Activated naive CD8-positive, alpha-beta T cell treated with anti-CD3 and anti-CD28 coated beads for 36 hours (primary cell): ENCODE data around the gene BAIAP2L1. TPM values are rescaled to one million over a fixed set of nuclear protein-coding genes. Genes with fewer than 3 reads are reported as not detected.

Experiments used
- DNase-seq: peaks from one replicate; pipeline ENCODE4 v3.0.0; 2021
- H3K27ac Mint-ChIP-seq: one replicate; pipeline ENCODE4 v1.8.0; 2022; ENCODE audit warnings: mild to moderate bottlenecking, moderate library complexity, mixed read lengths
- H3K27me3 Mint-ChIP-seq: one replicate; pipeline ENCODE4 v1.8.0; 2022; ENCODE audit warnings: mild to moderate bottlenecking, mixed read lengths
- H3K36me3 Mint-ChIP-seq: one replicate; pipeline ENCODE4 v1.8.0; 2021; ENCODE audit warnings: mild to moderate bottlenecking, mixed read lengths
- H3K4me1 Mint-ChIP-seq: one replicate; pipeline ENCODE4 v1.8.0; 2021; ENCODE audit warnings: mixed read lengths
- H3K4me3 Mint-ChIP-seq: one replicate; pipeline ENCODE4 v1.8.0; 2022; ENCODE audit warnings: mild to moderate bottlenecking, moderate library complexity, mixed read lengths
- H3K9me3 Mint-ChIP-seq: one replicate; pipeline ENCODE4 v1.8.0; 2022; ENCODE audit warnings: mixed read lengths
- total RNA-seq, 2 experiments: library from RNA; stranded (reverse); gene quantifications; one replicate each; pipeline ENCODE4 v1.2.3, GENCODE V29; 2021

Gene BAIAP2L1
- total RNA-seq, 2 experiments from 2014 or later = 2.3 TPM

- Mint-ChIP-seq H3K27me3 (no peaks in the 10 kb centered on the region), H3K4me3 (no peak overlapping the region), H3K27ac (no peak overlapping the region), H3K4me1 (peaks cover 22% of the 10 kb centered on the region), H3K36me3 (peaks cover 7% of the 10 kb centered on the region), H3K9me3 (no peaks in the 10 kb centered on the region)
- DNase-seq = no peak
Observed at GRCh38 chr7:98287486-98287959, 113.4 kb downstream of the BAIAP2L1 start.

- no peak for DNase-seq
- Mint-ChIP-seq H3K27me3 (no peaks in the 10 kb centered on the region), H3K4me3 (no peak overlapping the region), H3K9me3 (no peaks in the 10 kb centered on the region), H3K36me3 (peaks cover 5% of the 10 kb centered on the region), H3K27ac (no peak overlapping the region), H3K4me1 (peaks cover 26% of the 10 kb centered on the region)
Observed at GRCh38 chr7:98286701-98287485, 114.0 kb downstream of the BAIAP2L1 start.

- no peak for DNase-seq
- H3K36me3 Mint-ChIP-seq = peaks cover 5% of the 10 kb centered on the region
- peaks cover 26% of the 10 kb centered on the region for H3K4me1 Mint-ChIP-seq
- no peaks in the 10 kb centered on the region for H3K27me3 Mint-ChIP-seq
- H3K9me3 Mint-ChIP-seq = no peaks in the 10 kb centered on the region
- H3K27ac Mint-ChIP-seq = no peak overlapping the region
- no peak overlapping the region for H3K4me3 Mint-ChIP-seq
Observed at GRCh38 chr7:98286093-98286539, 114.8 kb downstream of the BAIAP2L1 start.

GRCh38 chr7:98285157-98286092 lies 115.5 kb downstream of the BAIAP2L1 start:
- peaks cover 29% of the 10 kb centered on the region for H3K4me1 Mint-ChIP-seq
- DNase-seq = no peak
- no peak overlapping the region for H3K4me3 Mint-ChIP-seq
- H3K36me3 Mint-ChIP-seq = peaks cover 5% of the 10 kb centered on the region
- no peak overlapping the region for H3K27ac Mint-ChIP-seq
- H3K9me3 Mint-ChIP-seq = no peaks in the 10 kb centered on the region
- H3K27me3 Mint-ChIP-seq = no peaks in the 10 kb centered on the region

- Mint-ChIP-seq H3K9me3 (no peaks in the 10 kb centered on the region), H3K36me3 (peaks cover 5% of the 10 kb centered on the region), H3K4me1 (peaks cover 29% of the 10 kb centered on the region), H3K27ac (peak overlapping the region; percentile 36), H3K4me3 (peak overlapping the region; percentile 37), H3K27me3 (no peaks in the 10 kb centered on the region)
- DNase-seq = no peak
Observed at GRCh38 chr7:98284335-98285036, 116.4 kb downstream of the BAIAP2L1 start.

- H3K27me3 Mint-ChIP-seq = no peaks in the 10 kb centered on the region
- DNase-seq = no peak
- no peak overlapping the region for H3K27ac Mint-ChIP-seq
- H3K9me3 Mint-ChIP-seq = no peaks in the 10 kb centered on the region
- peaks cover 29% of the 10 kb centered on the region for H3K4me1 Mint-ChIP-seq
- H3K4me3 Mint-ChIP-seq = no peak overlapping the region
- peaks cover 5% of the 10 kb centered on the region for H3K36me3 Mint-ChIP-seq
Observed at GRCh38 chr7:98283887-98284222, 117.0 kb downstream of the BAIAP2L1 start.

GRCh38 chr7:98283127-98283886 lies 117.6 kb downstream of the BAIAP2L1 start:
- Mint-ChIP-seq H3K4me3 (peak overlapping the region; percentile 84), H3K4me1 (peaks cover 29% of the 10 kb centered on the region), H3K9me3 (no peaks in the 10 kb centered on the region), H3K27me3 (no peaks in the 10 kb centered on the region), H3K36me3 (peaks cover 3% of the 10 kb centered on the region), H3K27ac (no peak overlapping the region)
- DNase-seq = no peak

- H3K4me3 Mint-ChIP-seq = peak overlapping the region; percentile 84
Observed at GRCh38 chr7:98282703-98283102, 118.2 kb downstream of the BAIAP2L1 start.

GRCh38 chr7:98281757-98282606 lies 118.9 kb downstream of the BAIAP2L1 start:
- Mint-ChIP-seq H3K4me1 (peaks cover 29% of the 10 kb centered on the region), H3K27ac (peak overlapping the region; percentile 85), H3K9me3 (no peaks in the 10 kb centered on the region), H3K4me3 (peak overlapping the region; percentile 84), H3K27me3 (no peaks in the 10 kb centered on the region), H3K36me3 (peaks cover 3% of the 10 kb centered on the region)
- DNase-seq = peak; percentile 36

More at GRCh38 chr7:98282703-98283102, 118.2 kb downstream of the BAIAP2L1 start:
- Mint-ChIP-seq H3K36me3 (peaks cover 3% of the 10 kb centered on the region), H3K27ac (peak overlapping the region; percentile 85), H3K4me1 (peaks cover 29% of the 10 kb centered on the region), H3K27me3 (no peaks in the 10 kb centered on the region), H3K9me3 (no peaks in the 10 kb centered on the region)
- no peak for DNase-seq

GRCh38 chr7:98280791-98281756 lies 119.8 kb downstream of the BAIAP2L1 start, which contains the start of gene BRI3:
TSS of gene BRI3 (plus strand) at chr7:98281686. CDS start at chr7:98281796, 110 bp downstream.
- H3K27me3 Mint-ChIP-seq = no peaks in the 10 kb centered on the region
- peak within 1 kb of the TSS; percentile 85 for H3K27ac Mint-ChIP-seq
- peaks cover 3% of the 10 kb centered on the region for H3K36me3 Mint-ChIP-seq
- DNase-seq = peak; percentile 87
- H3K9me3 Mint-ChIP-seq = no peaks in the 10 kb centered on the region
- peaks cover 29% of the 10 kb centered on the region for H3K4me1 Mint-ChIP-seq
- peak within 1 kb of the TSS; percentile 84 for H3K4me3 Mint-ChIP-seq

GRCh38 chr7:98280296-98280695 lies 120.6 kb downstream of the BAIAP2L1 start:
- Mint-ChIP-seq H3K4me3 (peak overlapping the region; percentile 81), H3K4me1 (peaks cover 29% of the 10 kb centered on the region), H3K27ac (no peak overlapping the region), H3K36me3 (peaks cover 3% of the 10 kb centered on the region), H3K9me3 (no peaks in the 10 kb centered on the region), H3K27me3 (no peaks in the 10 kb centered on the region)
- no peak for DNase-seq

- Mint-ChIP-seq H3K36me3 (no peaks in the 10 kb centered on the region), H3K9me3 (no peaks in the 10 kb centered on the region), H3K4me1 (peaks cover 19% of the 10 kb centered on the region), H3K27ac (no peak overlapping the region), H3K4me3 (no peak overlapping the region), H3K27me3 (no peaks in the 10 kb centered on the region)
- DNase-seq = no peak
Observed at GRCh38 chr7:98278936-98279335, 122.0 kb downstream of the BAIAP2L1 start.
